HG03135 (cell line): Measurements from ENCODE around the gene POLR1A.

Experiments
- ATAC-seq: cut with Tn5 transposase; IDR thresholded peaks from one replicate; pipeline ENCODE4 v1.9.1; 2021; ENCODE audit warnings: mild to moderate bottlenecking, moderate library complexity; ENCODE audit not compliant: unreplicated experiment

POLR1A gene

GRCh38 chr2:85981579-85982247 is 124.0 kb downstream of the POLR1A start:
- ATAC-seq, result no peak

GRCh38 chr2:85978883-85979780 is 126.6 kb downstream of the POLR1A start:
- no peak for ATAC-seq

GRCh38 chr2:85976106-85976920 is 129.4 kb downstream of the POLR1A start:
- ATAC-seq, result no peak

- no peak for ATAC-seq
Measured at GRCh38 chr2:85975581-85975980, 130.1 kb downstream of the POLR1A start.

GRCh38 chr2:85974390-85974789 is 131.3 kb downstream of the POLR1A start:
- ATAC-seq, result no peak

DNA sequence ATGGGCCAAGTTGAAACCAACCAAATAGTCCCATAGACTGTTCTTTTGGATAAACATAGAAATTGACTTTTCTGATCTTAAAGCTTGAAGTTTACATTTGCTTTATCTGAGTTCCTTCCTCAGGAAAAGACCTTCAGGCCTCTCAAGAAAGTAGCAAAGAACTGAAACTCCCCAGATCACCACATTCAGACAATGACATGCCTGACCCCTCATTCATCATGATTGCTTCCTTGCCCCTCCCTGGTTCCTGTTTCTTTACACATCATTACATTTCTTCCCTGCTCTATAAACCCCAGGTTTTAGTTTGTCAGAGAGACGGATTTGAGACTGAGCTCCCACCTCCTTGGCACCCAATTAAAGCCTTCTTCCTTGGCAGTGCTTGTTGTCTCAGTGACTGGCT is 133.3 kb downstream of the POLR1A start:
- no peak for ATAC-seq

GRCh38 chr2:85971366-85971765 is 134.3 kb downstream of the POLR1A start:
- no peak for ATAC-seq
